NCI-H82 (cell line): ENCODE data around the gene PSMF1.
A peak's percentile ranks its signal among the peaks of the same experiment; 100 is the strongest.
"Not testable (repeated sequence)": the region's sequence is repeated elsewhere in the genome, so short reads cannot be mapped to it uniquely, and the experiment has no call there.

Source experiments
- DNase-seq: peaks from one replicate; lab custom pipeline; 2025; lab: John Stamatoyannopoulos, UW

Gene PSMF1

GRCh38 chr20:1122388-1123315 lies 4.2 kb downstream of the PSMF1 start:
- no peak for DNase-seq

DNA sequence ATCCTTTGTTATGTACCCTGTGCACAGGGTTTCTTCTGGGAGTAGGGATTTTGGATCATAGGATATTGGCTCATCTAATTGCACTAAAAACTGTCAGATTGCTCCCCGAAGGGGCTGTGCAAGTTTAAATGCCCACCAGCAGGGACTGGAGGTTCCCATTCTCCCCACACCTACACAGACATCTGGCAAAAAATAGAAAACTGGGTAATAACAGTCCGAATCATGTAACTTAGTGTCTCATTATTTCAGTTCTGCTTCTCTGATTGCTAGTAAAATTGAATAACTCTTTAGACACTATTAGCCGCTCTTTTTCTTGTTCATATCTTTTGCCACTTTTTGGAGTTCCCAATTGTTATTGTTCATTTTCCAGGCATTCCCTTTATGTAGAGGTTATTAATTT lies 5.3 kb downstream of the PSMF1 start:
- DNase-seq: no peak

- DNase-seq: no peak
Measured at GRCh38 chr20:1124421-1124820, 6.0 kb downstream of the PSMF1 start.

DNA sequence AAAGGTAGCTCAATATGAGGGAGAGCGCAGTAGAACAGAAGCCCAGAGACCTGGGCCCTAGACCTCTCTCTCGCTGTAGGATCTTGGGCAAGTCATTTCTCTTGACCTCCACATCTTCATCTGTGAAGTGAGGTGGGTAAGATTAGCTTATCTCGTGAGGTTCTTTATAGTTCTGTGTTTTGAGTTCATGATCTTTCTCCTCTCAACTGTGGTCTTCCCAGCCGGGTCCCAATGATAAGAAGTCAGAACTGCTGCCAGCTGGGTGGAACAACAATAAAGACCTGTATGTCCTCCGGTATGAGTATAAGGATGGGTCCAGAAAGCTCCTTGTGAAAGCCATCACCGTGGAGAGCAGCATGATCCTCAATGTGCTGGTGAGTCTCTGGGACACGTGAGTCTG lies 6.9 kb downstream of the PSMF1 start:
- no peak for DNase-seq

GRCh38 chr20:1127840-1128239 lies 9.4 kb downstream of the PSMF1 start:
- DNase-seq: no peak

DNA sequence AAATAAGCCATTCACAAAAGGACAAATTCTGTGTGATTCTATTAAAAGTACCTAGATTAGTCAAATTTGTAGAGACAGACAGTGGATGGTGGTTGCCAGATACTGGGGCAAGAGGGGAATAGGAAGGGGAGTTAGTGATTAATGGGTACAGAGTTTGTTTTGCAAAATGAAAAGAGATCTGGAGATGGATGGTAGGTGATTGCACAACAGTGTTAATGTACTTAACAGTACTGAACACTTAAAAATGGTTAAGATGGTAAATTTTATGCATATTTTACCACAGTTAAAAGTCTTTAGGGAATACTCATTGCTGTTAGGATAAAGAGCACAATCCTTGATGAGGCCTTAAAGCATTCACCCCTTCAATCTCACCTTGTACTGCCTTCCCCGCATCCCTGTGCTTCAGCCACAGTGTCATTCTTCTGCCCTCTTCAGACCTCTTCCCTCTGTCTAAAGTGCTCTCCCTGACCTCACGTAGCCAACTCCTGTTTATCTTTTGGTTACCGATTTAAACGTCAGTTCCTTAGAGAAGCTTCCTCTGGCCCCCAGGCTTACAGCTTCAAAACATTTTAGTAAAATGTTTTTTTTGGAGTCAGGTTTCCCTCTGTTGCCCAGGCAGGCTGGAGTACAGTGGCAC lies 11.8 kb downstream of the PSMF1 start:
- no peak for DNase-seq

DNA sequence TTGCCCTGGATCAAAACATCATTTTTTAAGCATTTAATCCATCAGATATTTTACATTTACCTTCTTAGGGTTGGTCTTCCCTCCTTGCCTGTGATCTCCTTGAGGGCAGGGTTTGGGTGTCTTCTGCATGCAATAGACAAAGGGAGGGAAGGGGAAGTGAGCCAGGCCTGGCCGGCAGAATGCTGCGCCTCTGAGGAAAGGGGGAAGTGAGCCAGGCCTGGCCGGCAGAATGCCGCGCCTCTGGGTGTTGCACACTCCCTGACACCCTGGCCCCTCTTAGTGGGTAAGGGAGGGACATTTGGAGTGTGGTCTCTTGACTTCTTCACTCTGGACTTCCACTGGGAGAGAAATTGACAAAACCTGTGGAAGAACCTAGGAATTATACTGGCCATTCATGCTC lies 12.4 kb downstream of the PSMF1 start:
- DNase-seq: no peak

- no peak for DNase-seq
Measured at GRCh38 chr20:1131354-1131753, 13.0 kb downstream of the PSMF1 start.

DNA sequence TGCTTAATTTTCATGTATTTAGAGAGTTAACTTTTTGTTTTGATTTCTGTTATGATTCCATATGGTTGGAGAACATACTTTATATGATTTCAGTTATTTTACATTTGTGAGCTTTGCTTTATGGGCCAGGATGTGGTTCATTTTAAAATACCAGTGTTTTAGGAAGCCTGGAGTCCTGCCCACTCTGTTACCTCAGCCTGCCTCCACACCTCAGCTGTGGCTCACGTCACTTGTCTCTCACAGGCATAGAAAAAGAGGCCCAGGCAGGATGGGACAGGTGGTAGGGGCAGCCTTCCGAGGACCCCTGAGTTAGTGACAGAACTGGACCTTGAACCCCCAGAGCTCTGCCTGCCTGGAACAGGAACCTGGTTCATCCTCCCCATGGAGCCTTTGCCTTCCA lies 16.0 kb downstream of the PSMF1 start:
- no peak for DNase-seq

DNA sequence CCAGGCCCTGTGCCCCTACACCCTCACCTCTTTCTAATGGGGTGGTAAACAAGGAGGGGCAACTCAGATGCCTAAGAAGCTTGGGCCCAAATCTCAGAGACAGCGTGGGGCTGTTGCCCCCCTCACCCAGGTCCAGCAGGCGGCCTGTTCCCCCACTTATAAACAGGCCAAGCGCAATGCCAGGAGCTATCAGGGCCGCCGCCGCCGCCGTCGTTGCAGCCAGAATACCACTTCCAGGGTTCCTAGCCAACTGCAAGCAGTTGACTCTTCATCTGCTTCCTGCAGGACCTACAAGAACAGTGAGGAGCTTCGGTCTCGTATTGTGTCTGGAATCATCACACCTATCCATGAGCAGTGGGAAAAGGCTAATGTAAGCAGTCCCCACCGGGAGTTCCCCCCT lies 16.4 kb downstream of the PSMF1 start:
- no peak for DNase-seq

GRCh38 chr20:1137236-1137635 lies 18.8 kb downstream of the PSMF1 start:
- no peak for DNase-seq

DNA sequence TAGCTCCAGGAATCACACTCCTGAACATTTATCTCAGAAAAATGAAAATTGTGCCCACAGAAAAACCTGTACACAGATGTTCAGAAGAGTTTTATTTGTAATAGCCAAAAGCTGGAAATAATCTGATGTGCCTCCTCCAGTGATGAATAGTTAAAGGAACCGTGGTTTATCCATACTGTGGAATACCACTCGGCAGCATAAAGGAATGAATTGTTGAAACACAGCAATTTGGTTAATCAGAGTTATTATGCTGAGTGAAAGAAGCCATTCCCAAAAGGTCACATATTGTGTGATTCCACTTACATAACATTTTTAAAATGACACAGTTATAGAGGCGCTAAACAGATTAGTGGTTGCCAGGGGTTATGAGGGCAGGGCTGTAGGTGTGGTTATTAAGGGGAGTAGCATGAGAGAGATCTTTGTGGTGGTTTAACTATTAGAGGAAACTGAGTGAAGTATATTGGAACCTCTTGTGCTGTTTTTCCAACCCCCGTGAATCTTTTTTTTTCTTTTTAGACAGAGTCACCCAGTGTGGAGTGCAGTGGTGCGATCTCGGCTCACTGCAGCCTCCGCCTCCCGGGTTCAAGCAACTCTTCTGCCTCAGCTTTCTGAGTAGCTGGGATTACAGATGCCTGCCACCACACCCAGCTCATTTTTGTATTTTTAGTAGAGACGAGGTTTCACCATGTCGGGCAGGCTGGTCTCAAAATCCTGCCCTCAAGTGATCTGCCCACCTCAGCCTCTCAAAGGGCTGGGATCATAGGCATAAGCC lies 26.2 kb downstream of the PSMF1 start:
- DNase-seq: peak; percentile 2

- no peak for DNase-seq
Measured at GRCh38 chr20:1146957-1147356, 28.6 kb downstream of the PSMF1 start.

- not testable (repeated sequence) for DNase-seq
Measured at GRCh38 chr20:1149812-1150211, 31.4 kb downstream of the PSMF1 start.

- DNase-seq: no peak
Measured at GRCh38 chr20:1150218-1150617, 31.8 kb downstream of the PSMF1 start.

DNA sequence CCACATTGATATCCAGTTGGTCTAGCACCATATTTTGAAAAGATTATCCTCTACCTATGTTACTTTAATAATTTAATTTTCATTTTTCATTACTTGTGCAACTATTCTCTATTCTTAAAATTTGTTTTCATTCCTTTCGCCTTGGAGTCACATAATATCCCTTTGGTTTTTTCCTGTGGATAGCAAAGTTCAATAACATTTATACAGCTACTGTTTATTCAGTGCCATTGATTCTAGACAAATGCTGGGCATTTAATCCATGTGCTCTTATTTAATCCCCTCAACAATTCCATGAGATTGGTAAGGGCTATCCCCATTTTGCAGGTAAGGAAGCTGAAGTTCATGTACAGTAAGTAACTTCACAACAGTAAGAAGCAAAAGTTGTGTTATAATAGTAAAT lies 32.6 kb downstream of the PSMF1 start:
- no peak for DNase-seq

GRCh38 chr20:1154226-1154625 lies 35.8 kb downstream of the PSMF1 start:
- DNase-seq: no peak

DNA sequence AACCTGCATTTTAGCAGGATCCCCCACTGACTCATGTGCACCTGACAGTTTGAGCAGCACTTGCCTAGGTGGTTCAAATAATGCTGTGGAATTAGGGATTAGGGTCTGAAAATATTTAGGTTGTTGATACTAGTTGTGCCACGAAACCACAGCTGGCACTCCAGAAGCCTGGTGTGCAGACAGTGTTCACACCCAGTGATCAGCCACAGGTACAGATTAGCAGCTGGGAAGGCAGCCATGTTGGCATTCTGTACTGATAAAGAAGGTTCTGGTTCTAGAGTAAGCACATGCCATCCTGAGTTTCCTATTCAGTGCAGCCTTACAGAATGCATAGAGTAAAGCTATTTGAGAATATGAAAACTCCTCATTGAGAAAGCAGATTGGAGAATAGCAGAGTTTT lies 36.3 kb downstream of the PSMF1 start:
- no peak for DNase-seq

- no peak for DNase-seq
Measured at GRCh38 chr20:1155342-1155741, 36.9 kb downstream of the PSMF1 start.

GRCh38 chr20:1160496-1160895 lies 42.1 kb downstream of the PSMF1 start:
- no peak for DNase-seq

DNA sequence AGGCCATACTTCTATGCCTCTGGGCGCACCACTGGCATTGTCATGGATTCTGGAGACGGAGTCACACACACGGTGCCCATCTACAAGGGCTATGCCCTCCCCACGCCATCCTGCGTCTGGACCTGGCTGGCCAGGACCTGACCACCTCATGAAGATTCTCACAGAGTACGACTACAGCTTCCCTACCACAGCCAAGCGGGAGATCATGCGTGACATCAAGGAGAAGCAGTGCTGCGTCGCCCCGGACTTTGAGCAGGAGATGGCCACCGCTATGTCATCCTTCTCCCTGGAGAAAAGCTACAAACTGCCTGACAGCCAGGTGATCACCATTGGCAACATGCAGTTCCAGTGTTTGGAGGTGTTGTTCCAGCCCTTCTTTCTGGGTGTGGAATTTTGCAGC lies 42.6 kb downstream of the PSMF1 start:
- no peak for DNase-seq

GRCh38 chr20:1163105-1163504 lies 44.7 kb downstream of the PSMF1 start:
- DNase-seq: no peak

GRCh38 chr20:1163653-1164052 lies 45.3 kb downstream of the PSMF1 start:
- DNase-seq: no peak
